Left ventricle myocardium inferior (tissue), 1 donor: ENCODE data around the gene TTLL3. TPM values are rescaled to one million over a fixed set of nuclear protein-coding genes. Genes with fewer than 3 reads are reported as not detected.

Experiments used
- DNase-seq: peaks from one replicate; pipeline ENCODE4 v3.0.0-alpha.2; 2020
- H3K27ac ChIP-seq: fragments of 200-600 bp; replicated peaks from 2 replicates; pipeline ENCODE4 v1.8.0; 2021
- H3K27me3 ChIP-seq: fragments of 200-600 bp; 2 replicates; pipeline ENCODE4 v1.8.0; 2021; ENCODE audit warnings: low read depth
- H3K36me3 ChIP-seq: fragments of 200-600 bp; 2 replicates; pipeline ENCODE4 v1.8.0; 2021
- H3K4me1 ChIP-seq: fragments of 200-600 bp; 2 replicates; pipeline ENCODE4 v1.8.0; 2021
- H3K4me3 ChIP-seq: fragments of 200-600 bp; 2 replicates; pipeline ENCODE4 v1.8.0; 2021; ENCODE audit warnings: mild to moderate bottlenecking, moderate library complexity
- H3K9me3 ChIP-seq: fragments of 200-600 bp; replicated peaks from 2 replicates; pipeline ENCODE4 v1.8.0; 2021
- CTCF ChIP-seq: fragments of 200-600 bp; IDR thresholded peaks from 2 replicates; pipeline ENCODE4 v1.8.0; 2021; ENCODE audit warnings: antibody characterized with exemption, mild to moderate bottlenecking, borderline replicate concordance
- intact Hi-C: fragments of 100-400 bp; cut with micrococcal nuclease; formaldehyde crosslinking; loops from one replicate; pipeline ENCODE4 v1.11.0; 2022
- long read RNA-seq: library from polyadenylated mRNA; unstranded; transcript quantifications from one replicate; pipeline ENCODE4 v2.0.0, GENCODE V29; 2021
- total RNA-seq: library from RNA; stranded (reverse); fragmentation: NEBNext Ultra II Directional; extraction: Animal tissue kit (Norgen Biotek cat#: 25700); gene quantifications from one replicate; pipeline ENCODE4 v1.2.1, GENCODE V29; 2021
- donor health status: DM: no; HTN: yes; CAD: no; lungs with severe emphysema.

Gene TTLL3, protein sequence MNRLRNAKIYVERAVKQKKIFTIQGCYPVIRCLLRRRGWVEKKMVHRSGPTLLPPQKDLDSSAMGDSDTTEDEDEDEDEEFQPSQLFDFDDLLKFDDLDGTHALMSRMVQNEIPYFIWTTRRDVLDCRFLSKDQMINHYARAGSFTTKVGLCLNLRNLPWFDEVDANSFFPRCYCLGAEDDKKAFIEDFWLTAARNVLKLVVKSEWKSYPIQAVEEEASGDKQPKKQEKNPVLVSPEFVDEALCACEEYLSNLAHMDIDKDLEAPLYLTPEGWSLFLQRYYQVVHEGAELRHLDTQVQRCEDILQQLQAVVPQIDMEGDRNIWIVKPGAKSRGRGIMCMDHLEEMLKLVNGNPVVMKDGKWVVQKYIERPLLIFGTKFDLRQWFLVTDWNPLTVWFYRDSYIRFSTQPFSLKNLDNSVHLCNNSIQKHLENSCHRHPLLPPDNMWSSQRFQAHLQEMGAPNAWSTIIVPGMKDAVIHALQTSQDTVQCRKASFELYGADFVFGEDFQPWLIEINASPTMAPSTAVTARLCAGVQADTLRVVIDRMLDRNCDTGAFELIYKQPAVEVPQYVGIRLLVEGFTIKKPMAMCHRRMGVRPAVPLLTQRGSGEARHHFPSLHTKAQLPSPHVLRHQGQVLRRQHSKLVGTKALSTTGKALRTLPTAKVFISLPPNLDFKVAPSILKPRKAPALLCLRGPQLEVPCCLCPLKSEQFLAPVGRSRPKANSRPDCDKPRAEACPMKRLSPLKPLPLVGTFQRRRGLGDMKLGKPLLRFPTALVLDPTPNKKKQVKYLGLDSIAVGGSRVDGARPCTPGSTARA
- 10.2 TPM for total RNA-seq
- long read RNA-seq, partial matches to known transcripts: 3 of 9 reads
- long read RNA-seq, other reads (novel, unspliced or antisense): 6 of 9 reads

- peak; percentile 78 for DNase-seq
Observed at GRCh38 chr3:9809615-9810432, at the start of gene TTLL3. TTLL3 (plus strand) TSS chr3:9810262; CDS start chr3:9810662, 400 bp downstream.

GRCh38 chr3:9760779-9761505 is 49.1 kb upstream of the TTLL3 start:
- intact Hi-C loops: no loop called here
- DNase-seq: no peak
- Histone ChIP-seq H3K27me3 (no peaks in the 10 kb centered on the region), H3K4me3 (no peak overlapping the region), H3K4me1 (no peaks in the 10 kb centered on the region), H3K36me3 (peaks cover 92% of the 10 kb centered on the region), H3K9me3 (no peaks in the 10 kb centered on the region), H3K27ac (no peak overlapping the region)
- no peak for TF ChIP-seq CTCF

More at GRCh38 chr3:9809615-9810432, at the start of gene TTLL3:
- Histone ChIP-seq H3K27ac (peak within 1 kb of the TSS; percentile 95), H3K4me1 (peaks cover 20% of the 10 kb centered on the region), H3K9me3 (no peaks in the 10 kb centered on the region), H3K36me3 (peaks cover 36% of the 10 kb centered on the region), H3K27me3 (no peaks in the 10 kb centered on the region), H3K4me3 (peak within 1 kb of the TSS; percentile 81)
- peak; percentile 15 for TF ChIP-seq CTCF
- intact Hi-C loops: no loop called here

DNA sequence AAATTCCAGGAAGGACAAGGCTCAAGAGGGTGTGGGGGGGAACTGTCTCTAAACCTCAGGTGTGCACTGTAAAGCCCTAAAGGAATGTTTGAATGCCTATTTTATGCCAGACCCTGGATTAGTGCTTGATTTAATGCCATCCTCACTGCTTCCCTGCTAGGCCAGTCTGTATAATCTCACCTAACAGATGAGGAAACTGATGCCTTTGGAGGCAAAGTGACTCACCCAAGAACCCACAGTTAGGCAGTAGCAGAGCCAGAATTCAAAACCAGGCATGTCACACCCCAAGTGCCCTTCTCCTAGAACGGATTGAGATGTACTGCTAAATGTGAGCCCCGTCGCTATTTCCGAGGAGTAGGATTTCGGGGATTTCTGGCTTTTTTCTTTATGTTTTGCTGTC is 48.1 kb upstream of the TTLL3 start:
- no peak overlapping the region for H3K27ac ChIP-seq
- DNase-seq: no peak
- peaks cover 6% of the 10 kb centered on the region for H3K4me1 ChIP-seq
- no peak overlapping the region for H3K4me3 ChIP-seq
- peaks cover 83% of the 10 kb centered on the region for H3K36me3 ChIP-seq
- TF ChIP-seq CTCF: no peak
- no peaks in the 10 kb centered on the region for H3K9me3 ChIP-seq
- H3K27me3 ChIP-seq: no peaks in the 10 kb centered on the region
- intact Hi-C loops: no loop called here

- no peak for DNase-seq
- Histone ChIP-seq H3K9me3 (no peaks in the 10 kb centered on the region), H3K27me3 (no peaks in the 10 kb centered on the region), H3K36me3 (peaks cover 73% of the 10 kb centered on the region), H3K4me1 (peaks cover 16% of the 10 kb centered on the region), H3K4me3 (no peak overlapping the region), H3K27ac (no peak overlapping the region)
- no peak for TF ChIP-seq CTCF
- intact Hi-C loops: no loop called here
Observed at GRCh38 chr3:9762871-9763270, 47.2 kb upstream of the TTLL3 start.

GRCh38 chr3:9765865-9766264 is 44.2 kb upstream of the TTLL3 start:
- TF ChIP-seq CTCF: no peak
- Histone ChIP-seq H3K36me3 (peaks cover 43% of the 10 kb centered on the region), H3K4me1 (peaks cover 46% of the 10 kb centered on the region), H3K9me3 (no peaks in the 10 kb centered on the region), H3K27me3 (no peaks in the 10 kb centered on the region), H3K27ac (no peak overlapping the region), H3K4me3 (no peak overlapping the region)
- intact Hi-C loops: no loop called here
- no peak for DNase-seq
